Lower leg skin (tissue), 4 donors: ENCODE results near the gene TOP2B. TPM values are rescaled to one million over a fixed set of nuclear protein-coding genes. Genes with fewer than 3 reads are reported as not detected.

Source experiments
- DNase-seq, 2 donors: peaks; one replicate each; pipeline ENCODE4 v3.0.0-alpha.2; 2019; ENCODE audit warnings: low spot score in 2 of 2
- H3K4me3 ChIP-seq: fragments of 200-600 bp; sonication (generic); 2 replicates; pipeline ENCODE4 v1.5.1; 2017; ENCODE audit warnings: mild to moderate bottlenecking, low read depth; ENCODE audit not compliant: poor library complexity, severe bottlenecking
- POLR2A ChIP-seq, 2 donors: fragments of 450-650 bp; IDR thresholded peaks; one replicate each; pipeline ENCODE4 v1.6.1; 2016 to 2017; ENCODE audit warnings: antibody characterized with exemption in 2 of 2, mild to moderate bottlenecking in 1 of 2, moderate library complexity in 1 of 2
- WGBS, 2 donors: methylation state at CpG; one replicate each; pipeline ENCODE4 v1.1.5; 2018; 5-methylcytosine and 5-hydroxymethylcytosine counted together
- intact Hi-C: fragments of 100-400 bp; cut with DNase I; formaldehyde crosslinking; loops from one replicate; pipeline ENCODE4 v1.15.0; 2023; ENCODE audit warnings: low total_unique reads
- total RNA-seq, 4 donors: library from RNA; depleted of rRNA; stranded (reverse); fragments of >200 nt; gene quantifications; one replicate each; pipeline ENCODE4 v1.1.0, GENCODE V29; 2016
- TF ChIP-seq, protein P1 (sequence below), 3 donors: fragments of 450-650 bp; IDR thresholded peaks; one replicate each; pipeline ENCODE4 v1.5.1; 2016; ENCODE audit warnings: antibody characterized with exemption in 3 of 3, mild to moderate bottlenecking in 3 of 3, moderate library complexity in 2 of 3

TOP2B gene
- total RNA-seq, 4 donors from 2014 or later, result 62.9 to 77.4 (median 65.4) TPM

DNA sequence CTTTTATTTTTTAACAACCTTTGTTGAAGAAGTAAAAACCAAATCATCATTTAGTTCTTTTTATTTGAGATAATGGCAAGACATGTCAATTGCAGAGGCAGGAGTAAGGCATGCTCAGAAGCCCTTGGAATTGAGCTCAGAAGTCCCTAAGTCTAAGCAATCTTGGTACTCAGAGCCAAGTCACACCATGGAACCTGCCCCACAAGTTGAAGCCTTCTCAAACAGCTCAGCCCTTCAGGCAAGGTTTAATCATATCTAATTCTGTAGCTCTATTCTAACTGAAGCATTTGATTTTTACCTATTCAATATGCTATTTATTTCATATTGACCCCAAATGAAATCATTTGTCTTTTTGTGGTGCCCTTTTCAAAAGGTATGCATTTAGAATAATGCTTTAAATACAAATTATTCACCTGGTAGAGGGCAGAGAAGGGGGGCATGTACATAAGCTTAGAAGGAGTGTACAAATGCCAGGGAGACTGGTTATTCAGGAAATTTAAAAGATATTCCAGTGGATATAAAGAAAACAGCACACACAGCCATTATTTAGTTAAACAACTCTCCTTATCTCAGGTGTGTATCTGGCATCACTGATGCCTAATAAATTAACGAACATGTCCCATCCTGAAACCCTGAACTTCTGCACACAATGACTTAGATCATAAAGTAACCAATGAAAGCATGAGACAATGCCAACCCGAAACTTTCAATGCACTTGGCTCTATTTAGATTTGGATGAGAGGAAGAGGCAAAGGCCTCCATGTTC, 26.2 kb upstream of the TOP2B start:
- DNase-seq, result no peak

GRCh38 chr3:25689226-25689625, 24.5 kb upstream of the TOP2B start:
- no peak for TF ChIP-seq POLR2A (IDR thresholded peaks at IDR 0.05)
- TF ChIP-seq, protein P1, sequence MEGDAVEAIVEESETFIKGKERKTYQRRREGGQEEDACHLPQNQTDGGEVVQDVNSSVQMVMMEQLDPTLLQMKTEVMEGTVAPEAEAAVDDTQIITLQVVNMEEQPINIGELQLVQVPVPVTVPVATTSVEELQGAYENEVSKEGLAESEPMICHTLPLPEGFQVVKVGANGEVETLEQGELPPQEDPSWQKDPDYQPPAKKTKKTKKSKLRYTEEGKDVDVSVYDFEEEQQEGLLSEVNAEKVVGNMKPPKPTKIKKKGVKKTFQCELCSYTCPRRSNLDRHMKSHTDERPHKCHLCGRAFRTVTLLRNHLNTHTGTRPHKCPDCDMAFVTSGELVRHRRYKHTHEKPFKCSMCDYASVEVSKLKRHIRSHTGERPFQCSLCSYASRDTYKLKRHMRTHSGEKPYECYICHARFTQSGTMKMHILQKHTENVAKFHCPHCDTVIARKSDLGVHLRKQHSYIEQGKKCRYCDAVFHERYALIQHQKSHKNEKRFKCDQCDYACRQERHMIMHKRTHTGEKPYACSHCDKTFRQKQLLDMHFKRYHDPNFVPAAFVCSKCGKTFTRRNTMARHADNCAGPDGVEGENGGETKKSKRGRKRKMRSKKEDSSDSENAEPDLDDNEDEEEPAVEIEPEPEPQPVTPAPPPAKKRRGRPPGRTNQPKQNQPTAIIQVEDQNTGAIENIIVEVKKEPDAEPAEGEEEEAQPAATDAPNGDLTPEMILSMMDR (IDR thresholded peaks at IDR 0.05), result no peak
- no peak overlapping the region for H3K4me3 ChIP-seq

More for the DNA sequence above, 26.2 kb upstream of the TOP2B start:
- H3K4me3 ChIP-seq, result no peak overlapping the region
- TF ChIP-seq, protein P1 (IDR thresholded peaks at IDR 0.05), result no peak
- TF ChIP-seq POLR2A (IDR thresholded peaks at IDR 0.05), result no peak
- intact Hi-C loops, result no loop called here
- 52 to 56% methylated on average over 2 of the region's 2 CpGs for WGBS, 2 donors

DNA sequence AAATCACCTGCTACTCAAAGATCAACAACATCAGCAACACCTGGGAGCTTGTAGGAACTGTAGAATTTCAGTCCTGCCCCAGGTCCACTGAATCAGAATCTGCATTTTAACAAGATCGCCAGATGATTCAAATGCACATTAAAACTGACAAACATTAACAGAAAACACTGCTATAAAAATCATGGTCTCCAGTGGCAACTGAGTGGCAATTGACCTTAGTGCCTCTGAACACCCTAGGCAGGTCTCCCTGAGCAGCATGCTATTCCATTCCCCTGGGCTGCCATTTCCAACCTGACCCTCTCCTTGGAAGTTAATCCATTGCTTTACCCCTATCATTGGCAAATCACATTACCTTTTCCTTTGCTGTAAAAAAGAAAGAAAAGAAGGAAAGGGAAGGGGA, 23.0 kb upstream of the TOP2B start:
- 87 to 94% methylated on average over 1 of the region's 1 CpG for WGBS, 2 donors
- no peak overlapping the region for H3K4me3 ChIP-seq
- intact Hi-C loops, result no loop called here
- TF ChIP-seq, protein P1 (IDR thresholded peaks at IDR 0.05), result no peak
- no peak for TF ChIP-seq POLR2A (IDR thresholded peaks at IDR 0.05)
- DNase-seq, result no peak

More at GRCh38 chr3:25689226-25689625, 24.5 kb upstream of the TOP2B start:
- intact Hi-C loops, result no loop called here
- WGBS, 2 donors, result 65 to 71% methylated on average over 3 of the region's 3 CpGs
- DNase-seq, result no peak

- intact Hi-C loops, result no loop called here
- no peak overlapping the region for H3K4me3 ChIP-seq
- 96 to 97% methylated on average over 23 of the region's 23 CpGs for WGBS, 2 donors
- no peak for DNase-seq
- TF ChIP-seq POLR2A (IDR thresholded peaks at IDR 0.05), result no peak
- TF ChIP-seq, protein P1 (IDR thresholded peaks at IDR 0.05), result no peak
Observed at GRCh38 chr3:25686766-25687165, 22.1 kb upstream of the TOP2B start.

DNA sequence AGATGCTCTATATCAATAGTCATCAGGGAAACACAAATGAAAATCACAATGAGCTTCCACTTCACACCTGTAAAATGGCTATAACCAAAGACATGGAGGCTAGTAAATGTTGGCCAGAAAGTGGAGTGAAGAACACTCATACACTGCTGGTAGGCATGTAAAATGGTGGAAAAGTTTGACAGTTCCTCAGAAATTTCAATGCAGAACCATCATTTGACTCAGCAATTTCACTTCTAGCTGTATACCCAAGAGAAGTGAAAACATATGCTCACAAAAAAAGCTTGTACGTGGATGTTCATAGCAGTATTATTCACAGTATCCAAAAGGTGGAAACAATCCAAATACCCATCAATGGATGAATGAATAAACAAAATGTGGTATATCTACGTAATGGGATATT, 19.2 kb upstream of the TOP2B start:
- no peak for DNase-seq
- 83 to 88% methylated on average over 2 of the region's 2 CpGs for WGBS, 2 donors
- intact Hi-C loops, result no loop called here
- TF ChIP-seq, protein P1 (IDR thresholded peaks at IDR 0.05), result no peak
- TF ChIP-seq POLR2A (IDR thresholded peaks at IDR 0.05), result no peak
- no peak overlapping the region for H3K4me3 ChIP-seq

DNA sequence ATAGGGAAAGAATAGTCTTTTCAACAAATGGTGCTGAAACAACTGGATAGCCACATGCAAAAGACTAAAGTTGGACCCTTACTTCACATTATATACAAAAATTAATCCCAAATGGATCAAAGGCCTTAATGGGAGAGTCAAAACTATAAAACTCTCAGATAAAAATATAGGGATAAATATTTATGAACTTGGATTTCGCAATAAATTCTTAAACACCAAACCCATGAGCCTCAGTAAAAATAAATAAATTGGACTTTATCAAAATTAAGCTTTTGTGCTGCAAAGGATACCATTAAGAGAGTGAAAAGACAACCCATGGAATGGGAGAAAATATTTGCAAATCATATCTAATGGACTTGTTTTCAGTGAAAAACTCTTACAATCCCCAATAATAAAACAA, 18.7 kb upstream of the TOP2B start:
- DNase-seq, result no peak
- TF ChIP-seq, protein P1 (IDR thresholded peaks at IDR 0.05), result no peak
- WGBS, 2 donors, result 92 to 94% methylated on average over 1 of the region's 1 CpG
- intact Hi-C loops, result no loop called here
- no peak overlapping the region for H3K4me3 ChIP-seq
